Measurements from ENCODE around the gene RPS16.

The RPS16 gene

GRCh38 chr19:39449116-39449797 lies 13.5 kb upstream of the RPS16 start:
- DNase-seq (ENCODE audit: low read depth): no peak

GRCh38 chr19:39448271-39448670 lies 12.5 kb upstream of the RPS16 start:
- no peak for DNase-seq (ENCODE audit: low read depth)

- no peak for DNase-seq (ENCODE audit: low read depth)
Observed at GRCh38 chr19:39446365-39447084, 10.8 kb upstream of the RPS16 start.

GRCh38 chr19:39445196-39446111 lies 9.7 kb upstream of the RPS16 start, which contains the start of gene SUPT5H:
SUPT5H (plus strand) TSS chr19:39445582; CDS start chr19:39445891, 309 bp downstream.
- DNase-seq (ENCODE audit: low read depth): peak; percentile 92

- no peak for DNase-seq (ENCODE audit: low read depth)
Observed at GRCh38 chr19:39444598-39445195, 8.9 kb upstream of the RPS16 start.

- no peak for DNase-seq (ENCODE audit: low read depth)
Observed at GRCh38 chr19:39438270-39438934, 2.7 kb upstream of the RPS16 start.

GRCh38 chr19:39436350-39436716 lies 584 bp upstream of the RPS16 start:
- no peak for DNase-seq (ENCODE audit: low read depth)

GRCh38 chr19:39434123-39435076 lies 1.3 kb downstream of the RPS16 start:
- no peak for DNase-seq (ENCODE audit: low read depth)

- no peak for DNase-seq (ENCODE audit: low read depth)
Observed at GRCh38 chr19:39433480-39434079, 2.2 kb downstream of the RPS16 start.

GRCh38 chr19:39432677-39433025 lies 3.1 kb downstream of the RPS16 start:
- no peak for DNase-seq (ENCODE audit: low read depth)

- DNase-seq (ENCODE audit: low read depth): no peak
Observed at GRCh38 chr19:39430675-39431593, 4.8 kb downstream of the RPS16 start.

- DNase-seq (ENCODE audit: low read depth): no peak
Observed at GRCh38 chr19:39428283-39429112, 7.3 kb downstream of the RPS16 start.

GRCh38 chr19:39427707-39428106 lies 8.0 kb downstream of the RPS16 start:
- DNase-seq (ENCODE audit: low read depth): no peak

- DNase-seq (ENCODE audit: low read depth): no peak
Observed at GRCh38 chr19:39426170-39426569, 9.6 kb downstream of the RPS16 start.

GRCh38 chr19:39425744-39426143 lies 10.0 kb downstream of the RPS16 start:
- no peak for DNase-seq (ENCODE audit: low read depth)

- no peak for DNase-seq (ENCODE audit: low read depth)
Observed at GRCh38 chr19:39424934-39425333, 10.8 kb downstream of the RPS16 start.

GRCh38 chr19:39423258-39424086 lies 12.3 kb downstream of the RPS16 start:
- DNase-seq (ENCODE audit: low read depth): no peak
